Renal cortical epithelial cell (primary cell): Measurements from ENCODE around the gene NUDT3. TPM values are rescaled to one million over a fixed set of nuclear protein-coding genes. Genes with fewer than 3 reads are reported as not detected.
"Not testable (repeated sequence)": the region's sequence is repeated elsewhere in the genome, so short reads cannot be mapped to it uniquely, and the experiment has no call there.

Experiments used
- DNase-seq: peaks from one replicate; pipeline ENCODE4 v3.0.0-alpha.2; 2011; ENCODE audit warnings: low read depth
- total RNA-seq: library from RNA; depleted of rRNA; stranded (reverse); fragments of >200 nt; gene quantifications from 2 replicates; pipeline ENCODE4 v1.2.3, GENCODE V29; 2014

The NUDT3 gene
- total RNA-seq, result 19.3 and 26.9 TPM in 2 replicates

DNA sequence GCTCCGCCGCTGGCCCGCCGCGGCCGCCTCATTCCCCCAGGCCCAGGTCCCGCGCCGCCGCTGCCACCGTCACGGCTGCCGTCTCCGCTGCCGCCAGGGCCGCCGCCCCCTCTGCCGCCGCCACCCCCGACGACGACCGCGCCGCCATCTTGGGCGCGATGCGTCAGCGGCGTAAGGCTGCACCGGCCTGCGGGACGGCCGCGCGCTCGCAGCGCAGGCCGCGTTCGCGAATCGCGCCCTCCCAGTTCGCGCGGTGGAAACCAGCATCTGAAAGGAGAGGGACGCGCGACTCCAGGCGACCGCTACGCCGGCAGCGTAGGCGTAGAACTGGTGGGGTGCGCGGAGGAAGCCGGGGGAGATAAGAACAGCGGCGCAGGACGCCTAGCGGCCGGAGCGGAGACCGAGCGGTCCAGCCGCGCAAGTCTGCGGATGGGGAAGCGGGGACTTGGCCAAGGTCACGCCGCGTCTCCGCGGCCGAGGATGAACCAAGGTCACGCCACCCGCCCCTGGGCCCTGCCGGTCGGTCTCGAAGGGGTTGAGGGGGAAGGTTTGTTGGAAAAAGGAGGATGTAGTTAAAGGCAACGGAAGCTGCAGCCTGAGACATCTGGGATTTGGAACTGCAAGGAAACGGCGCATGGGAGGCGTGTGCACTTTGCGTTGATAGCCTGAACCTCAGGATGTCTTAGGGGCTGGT, at the start of gene NUDT3:
NUDT3 (minus strand) TSS at position 173 of the 694 bp plus-strand sequence. CDS start 307 bp downstream, outside the sequence.
- peak; percentile 73 for DNase-seq

GRCh38 chr6:34441526-34441925, 49.1 kb upstream of the NUDT3 start:
- no peak for DNase-seq

DNA sequence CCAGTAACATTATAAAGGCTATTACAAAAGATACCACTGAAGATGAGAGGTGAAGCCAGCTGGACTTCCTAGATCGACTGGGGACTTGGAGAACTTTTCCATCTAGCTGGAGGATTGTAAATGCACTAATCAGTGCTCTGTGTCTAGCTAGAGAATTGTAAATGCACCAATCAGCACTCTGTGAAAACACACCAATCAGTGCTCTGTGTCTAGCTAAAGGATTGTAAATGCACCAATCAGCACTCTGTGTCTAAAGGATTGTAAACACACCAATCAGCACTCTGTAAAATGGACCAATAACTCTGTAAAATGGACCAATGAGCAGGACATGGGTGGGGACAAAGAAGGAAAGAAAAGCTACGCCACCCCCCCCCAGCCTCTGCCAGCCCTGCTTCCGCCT, 47.0 kb upstream of the NUDT3 start:
- no peak for DNase-seq

DNA sequence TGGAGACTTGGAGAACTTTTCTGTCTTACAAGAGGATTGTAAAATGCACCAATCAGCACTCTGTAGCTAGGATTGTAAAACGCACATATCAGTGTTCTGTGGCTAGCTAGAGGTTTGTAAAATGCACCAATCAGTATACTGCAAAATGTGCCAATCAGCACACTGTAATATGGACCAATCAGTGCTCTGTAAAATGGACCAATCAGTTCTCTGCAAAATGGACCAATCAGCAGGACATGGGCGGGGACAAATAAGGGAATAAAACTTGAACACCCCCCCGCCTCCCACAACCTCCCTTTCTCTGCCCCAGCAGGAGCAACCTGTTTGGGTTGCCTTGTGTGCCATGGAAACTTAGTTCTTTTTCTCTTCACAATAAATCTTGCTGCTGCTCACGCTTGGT, 46.2 kb upstream of the NUDT3 start:
- DNase-seq, result no peak

- DNase-seq, result no peak
Measured at GRCh38 chr6:34437644-34437970, 45.1 kb upstream of the NUDT3 start.

- no peak for DNase-seq
Measured at GRCh38 chr6:34436803-34437643, 44.6 kb upstream of the NUDT3 start.

DNA sequence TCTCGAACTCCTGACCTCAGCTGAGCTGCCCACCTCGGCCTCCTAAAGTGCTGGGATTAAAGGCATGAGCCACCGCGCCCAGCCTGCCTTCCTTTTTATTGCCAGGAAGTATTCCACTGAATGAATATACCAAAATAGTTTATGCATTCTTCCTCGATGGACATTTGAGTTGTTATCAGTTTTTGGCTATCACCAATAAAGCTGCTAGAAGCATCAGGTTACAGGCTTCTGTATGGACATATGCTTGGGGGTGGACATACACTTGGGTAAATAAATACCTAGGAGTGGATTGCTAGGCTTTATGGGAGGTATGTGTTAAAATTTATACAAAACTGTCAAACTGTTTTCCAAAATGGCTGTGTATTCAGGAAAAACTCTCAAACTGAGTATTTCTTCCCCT, 43.4 kb upstream of the NUDT3 start:
- no peak for DNase-seq

GRCh38 chr6:34425498-34426410, 33.3 kb upstream of the NUDT3 start, which contains the start of gene RPS10:
Gene RPS10 (minus strand): TSS chr6:34426069. CDS start chr6:34425221, 848 bp downstream.
- DNase-seq, result peak; percentile 65

GRCh38 chr6:34425132-34425497, 32.6 kb upstream of the NUDT3 start:
- DNase-seq, result no peak

DNA sequence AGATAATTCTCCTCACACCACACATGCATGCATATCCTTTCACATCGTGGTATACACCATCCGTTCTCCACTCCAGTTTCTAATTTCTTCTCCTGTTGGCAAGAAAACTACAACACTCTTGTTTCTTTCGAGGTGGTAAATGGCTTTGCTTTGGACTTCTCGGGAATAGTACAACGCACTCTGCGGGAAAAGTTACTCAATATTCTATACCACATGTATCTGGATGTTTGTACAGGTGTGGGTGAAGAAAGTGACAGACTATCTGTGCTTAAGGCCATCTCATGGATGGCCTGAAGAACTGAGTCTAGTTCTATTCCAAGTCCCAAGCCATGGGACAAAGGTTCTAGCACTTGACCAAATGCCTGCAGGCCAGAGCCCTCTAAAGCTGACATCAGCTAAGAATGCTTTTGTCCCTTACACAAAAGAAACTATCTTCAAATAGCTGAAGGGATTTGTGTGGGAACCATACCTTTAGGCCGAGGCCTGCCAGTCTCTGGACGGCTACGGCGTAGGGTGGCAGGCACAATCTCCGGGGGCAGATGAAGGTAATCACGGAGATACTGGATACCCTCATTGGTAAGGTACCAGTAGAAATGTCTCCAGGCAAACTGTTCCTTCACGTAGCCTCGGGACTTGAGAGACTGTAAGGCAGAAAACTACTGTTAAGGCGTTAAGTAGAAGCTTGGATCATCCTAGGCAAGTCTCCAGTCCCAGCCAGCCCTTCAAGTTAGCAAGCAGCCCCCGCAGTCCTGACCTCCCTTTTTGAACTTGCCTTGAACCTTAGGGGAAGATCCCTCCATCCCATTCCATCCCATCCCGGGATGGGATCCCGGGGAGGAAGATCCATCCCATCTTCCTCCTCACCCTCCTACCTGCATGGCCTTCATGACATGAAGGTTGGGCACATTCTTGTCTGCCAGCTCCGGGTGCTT, 32.0 kb upstream of the NUDT3 start:
- no peak for DNase-seq

GRCh38 chr6:34423254-34423653, 30.8 kb upstream of the NUDT3 start:
- DNase-seq, result peak; percentile 25

GRCh38 chr6:34418367-34418766, 25.9 kb upstream of the NUDT3 start:
- DNase-seq, result no peak

DNA sequence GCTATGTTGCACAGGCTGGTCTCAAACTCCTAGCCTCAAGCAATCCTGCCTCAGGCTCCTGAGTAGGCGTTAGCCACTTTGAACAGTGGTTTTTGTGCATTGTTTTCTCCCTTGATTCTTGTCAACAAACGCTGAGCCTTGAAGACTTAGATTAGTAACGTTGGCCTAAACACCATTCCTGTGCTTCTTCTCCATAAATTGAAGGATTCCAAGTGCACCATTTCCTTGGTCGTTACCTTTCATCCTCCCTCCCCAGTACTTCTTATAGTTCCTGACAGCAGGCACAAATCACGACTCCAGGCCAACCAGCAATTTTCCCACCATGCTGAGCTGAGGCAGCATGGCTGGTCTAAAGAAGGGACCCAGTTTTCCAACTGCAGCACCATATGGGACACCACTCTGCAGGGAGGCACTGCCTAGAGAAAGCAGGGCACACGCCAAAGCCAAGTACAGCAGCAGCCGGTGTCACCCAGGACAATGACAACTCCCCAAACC, 24.5 kb upstream of the NUDT3 start:
- DNase-seq, result no peak

DNA sequence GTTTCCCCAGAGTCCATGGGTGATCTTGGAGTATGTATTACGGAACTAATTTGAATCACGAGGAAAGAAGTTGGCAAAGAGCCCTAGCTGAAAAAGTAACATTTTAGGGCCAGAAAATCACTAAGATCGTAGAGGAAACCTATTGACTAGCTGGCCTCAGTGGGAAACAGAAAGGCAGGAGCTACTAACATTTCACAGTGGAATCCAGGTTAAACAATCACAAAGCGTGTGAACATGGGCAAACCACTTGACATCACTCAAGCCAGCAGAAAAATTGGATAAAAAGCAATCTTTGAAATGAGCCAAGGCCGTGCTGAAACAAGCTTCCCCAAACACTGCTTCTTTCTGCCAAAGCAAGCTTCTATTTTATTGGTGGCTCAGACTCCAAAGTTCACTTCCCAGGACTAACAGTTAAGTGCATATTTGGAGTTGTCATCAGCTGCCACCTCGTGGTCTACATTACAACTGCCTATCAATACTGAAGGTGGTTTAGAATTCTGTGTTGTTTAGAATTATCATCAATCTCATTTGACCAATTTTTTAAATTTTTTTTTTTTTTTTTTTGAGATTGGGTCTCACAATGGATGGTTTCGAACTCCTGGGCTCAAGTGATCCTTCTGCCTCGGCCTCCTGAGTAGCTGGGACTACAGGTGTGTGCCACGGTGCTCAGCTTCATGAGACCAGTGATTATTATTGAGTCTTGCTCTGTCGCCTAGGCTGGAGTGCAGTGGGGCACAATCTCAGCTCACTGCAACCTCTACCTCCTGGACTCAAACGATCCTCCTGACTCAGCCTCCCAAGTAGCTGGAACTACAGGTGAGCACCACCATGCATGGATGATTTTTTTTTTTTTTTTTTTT, 22.8 kb upstream of the NUDT3 start:
- DNase-seq, result peak; percentile 77

DNA sequence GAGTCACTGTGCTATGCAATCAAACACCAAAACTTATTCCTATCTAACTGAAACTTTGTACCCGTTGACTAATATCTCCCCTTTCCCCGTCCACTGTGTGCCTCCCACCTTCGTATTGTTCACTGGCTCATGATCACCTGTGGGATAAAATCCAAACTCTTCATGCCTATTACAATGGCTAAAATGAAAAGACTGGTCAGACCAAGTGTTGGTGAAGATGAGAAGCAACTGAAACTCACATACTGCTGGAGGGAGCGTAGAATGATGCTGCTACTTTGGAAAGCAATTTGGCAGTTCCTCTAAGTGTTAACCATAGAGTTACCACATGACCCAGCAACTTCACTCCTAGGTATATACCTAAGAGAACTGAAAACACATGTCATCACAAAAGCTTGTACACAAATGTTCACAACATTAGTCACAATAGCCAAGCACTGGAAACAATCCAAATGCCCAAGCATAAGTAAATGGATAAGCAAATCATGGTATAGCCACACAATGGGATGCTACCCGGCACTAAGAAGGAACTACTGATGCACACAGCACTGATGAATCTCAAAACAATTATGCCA, 20.3 kb upstream of the NUDT3 start:
- DNase-seq, result peak; percentile 42

DNA sequence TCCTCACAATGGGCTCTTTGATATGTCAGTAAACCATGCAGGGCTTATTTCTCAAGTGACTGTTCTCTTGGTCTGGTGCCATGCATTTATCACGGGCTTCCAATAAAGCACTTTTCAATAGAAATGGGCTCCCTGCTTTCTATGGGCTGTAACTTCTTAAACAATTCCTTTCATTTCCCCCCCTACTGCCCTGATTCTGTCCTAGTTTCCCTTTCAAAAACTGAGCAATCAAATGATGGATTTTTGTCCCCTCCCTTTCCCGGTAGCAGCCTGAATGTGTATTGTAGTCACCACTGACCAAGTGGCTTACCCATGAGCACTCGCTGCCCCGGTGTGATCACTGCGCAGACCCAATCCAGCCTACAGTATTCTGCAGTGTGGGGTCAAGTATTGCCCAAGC, 19.5 kb upstream of the NUDT3 start:
- DNase-seq, result no peak

DNA sequence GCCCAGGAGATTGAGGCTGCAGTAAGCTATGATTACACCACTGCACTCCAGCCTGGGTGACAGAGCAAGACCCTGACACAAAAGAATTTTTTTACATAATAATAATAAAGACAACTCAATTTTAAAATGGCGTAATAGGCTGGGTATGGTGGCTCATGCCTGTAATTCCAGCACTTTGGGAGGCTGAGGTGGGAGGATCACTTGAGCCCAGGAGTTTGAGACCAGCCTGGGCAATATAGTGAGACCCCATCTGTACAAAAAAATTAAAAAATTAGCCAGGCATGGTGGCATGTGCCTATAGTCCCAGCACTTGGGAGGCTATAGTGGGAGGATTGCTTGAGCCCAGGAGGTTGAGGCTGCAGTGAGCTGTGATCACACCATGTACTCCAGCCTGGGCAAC, 15.4 kb upstream of the NUDT3 start:
- not testable (repeated sequence) for DNase-seq

DNA sequence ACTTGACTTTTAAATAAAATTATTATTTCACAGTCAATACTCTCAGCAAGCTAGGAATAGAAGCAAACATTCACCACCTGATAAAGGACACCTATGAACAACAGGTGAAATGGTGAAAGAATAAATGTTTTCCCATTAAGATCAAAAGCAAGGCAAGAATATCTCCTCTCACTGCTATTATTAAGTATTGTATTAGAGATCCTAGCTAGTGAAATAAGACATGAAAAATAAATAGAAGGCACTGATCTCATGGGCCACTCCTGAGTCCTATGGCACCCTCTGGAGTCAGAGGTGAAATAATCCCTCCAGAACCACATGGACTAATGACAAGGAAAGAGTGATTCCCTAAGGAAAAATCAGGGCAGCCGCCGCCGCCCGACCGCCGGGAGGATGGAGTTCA, 4.0 kb upstream of the NUDT3 start:
- no peak for DNase-seq

GRCh38 chr6:34393966-34394305, 1.5 kb upstream of the NUDT3 start:
- DNase-seq, result no peak
